NCI-H460 (cell line): Measurements from ENCODE around the gene TACC3. TPM values are rescaled to one million over a fixed set of nuclear protein-coding genes. Genes with fewer than 3 reads are reported as not detected.

Experiments
- DNase-seq: peaks from one replicate; pipeline ENCODE4 v3.0.0-alpha.2; 2016; ENCODE audit warnings: low read depth; ENCODE audit errors: extremely low read depth
- total RNA-seq: library from RNA; depleted of rRNA; stranded (reverse); fragments of >200 nt; shearing (Covaris generic); gene quantifications from 2 replicates; pipeline ENCODE4 v1.2.3, GENCODE V29; 2014

The TACC3 gene
- total RNA-seq, 1 experiment from 2014 or later, result 24.7 TPM

DNA sequence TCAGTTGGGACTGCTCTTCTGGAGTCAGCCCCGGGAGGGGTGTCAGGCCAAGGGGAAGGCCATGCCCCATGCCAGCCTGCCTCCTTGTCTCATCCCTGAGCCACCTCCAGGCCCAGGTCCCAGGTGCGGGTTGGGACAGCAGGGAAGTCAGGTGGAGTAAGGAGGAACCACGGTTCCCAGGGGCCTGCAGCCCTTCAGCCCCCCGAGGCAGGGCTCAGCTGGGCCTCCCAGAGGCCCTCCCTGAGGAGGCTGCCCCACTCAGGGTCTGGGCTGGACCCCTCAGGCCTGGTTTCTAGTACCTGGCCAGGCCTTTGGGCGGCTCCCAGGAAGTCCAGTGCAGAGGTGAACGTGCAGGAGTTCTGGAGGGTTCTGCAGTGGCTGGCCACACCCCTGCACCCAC, 48.4 kb downstream of the TACC3 start:
- DNase-seq, result no peak

DNA sequence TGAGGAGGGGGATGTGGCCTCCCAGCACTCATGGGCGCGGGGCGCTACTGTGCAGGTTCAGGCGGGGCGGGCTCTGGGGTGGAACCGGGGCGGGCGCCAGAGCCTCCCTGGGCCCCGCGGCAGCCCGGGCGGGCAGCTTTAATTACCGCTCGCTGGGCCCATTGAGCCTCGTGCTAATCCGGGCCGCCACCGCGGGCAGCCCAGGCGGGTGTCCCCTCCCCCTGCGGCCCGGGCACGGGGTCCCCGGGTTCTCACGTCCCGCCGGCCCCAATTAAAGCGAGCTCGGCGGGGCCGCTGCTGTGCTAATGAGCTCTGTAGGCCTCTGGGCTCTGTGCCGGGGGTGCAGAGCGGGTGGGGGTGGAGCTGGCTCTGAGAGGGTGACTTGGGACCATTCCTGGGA, 48.9 kb downstream of the TACC3 start:
- DNase-seq, result no peak

DNA sequence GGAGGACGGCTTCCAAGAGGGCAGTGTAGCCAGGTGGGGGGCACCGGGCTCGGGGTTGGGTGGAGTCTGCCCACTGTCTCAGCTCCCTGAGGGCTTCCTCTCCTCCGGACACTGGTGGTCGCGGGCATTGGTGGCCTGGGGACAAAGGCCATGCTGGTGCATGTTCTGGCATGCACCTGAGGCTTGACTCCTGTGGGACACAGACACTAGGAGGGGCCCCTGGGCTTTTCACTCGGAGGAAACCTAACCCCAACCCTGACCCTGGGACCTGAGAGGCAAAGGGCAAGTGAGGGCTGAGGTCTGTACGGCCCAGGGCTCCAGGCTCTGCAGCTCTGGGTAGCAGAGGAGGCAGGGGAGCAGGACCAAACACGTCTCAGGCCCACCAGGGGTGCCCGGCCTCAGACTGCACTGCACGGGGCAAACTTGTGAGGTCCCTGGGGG, 49.5 kb downstream of the TACC3 start:
- no peak for DNase-seq

DNA sequence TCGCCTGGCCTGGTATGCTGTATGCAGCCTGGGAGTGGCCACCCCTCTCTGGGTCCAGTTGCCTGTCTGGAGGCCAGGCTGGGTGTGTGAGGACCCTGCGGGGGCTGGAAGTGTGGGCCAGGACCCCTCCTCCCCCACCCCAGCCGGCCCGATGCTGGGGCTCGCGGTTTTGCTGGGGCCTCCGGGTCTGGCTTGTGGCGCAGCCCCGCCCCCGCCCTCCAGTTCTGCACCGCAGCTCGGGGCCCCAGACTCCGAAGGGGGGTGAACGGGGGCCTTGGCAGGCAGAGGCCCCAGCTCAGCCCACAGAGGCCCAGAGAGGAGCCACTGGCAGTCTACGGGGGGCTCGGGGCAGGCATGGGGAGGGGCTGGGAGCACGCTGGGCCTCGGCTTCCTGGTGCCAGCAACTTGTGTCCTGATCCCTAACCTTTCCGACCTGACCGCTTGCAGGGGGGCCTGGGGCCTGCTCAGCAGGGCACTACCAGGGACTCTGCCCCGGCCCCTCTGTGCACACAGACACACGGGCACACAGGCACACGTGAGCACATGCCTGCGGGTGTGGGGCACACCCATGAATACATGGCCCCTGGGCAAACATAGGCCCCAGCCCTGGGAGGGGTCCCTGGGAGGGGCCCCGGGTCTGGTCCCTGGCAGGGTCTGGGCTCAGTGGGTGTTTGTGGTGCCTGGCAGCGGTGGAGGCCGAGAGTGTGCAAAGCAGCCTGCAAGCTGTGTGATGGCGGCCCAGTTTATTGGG, 50.4 kb downstream of the TACC3 start:
- DNase-seq, result no peak

DNA sequence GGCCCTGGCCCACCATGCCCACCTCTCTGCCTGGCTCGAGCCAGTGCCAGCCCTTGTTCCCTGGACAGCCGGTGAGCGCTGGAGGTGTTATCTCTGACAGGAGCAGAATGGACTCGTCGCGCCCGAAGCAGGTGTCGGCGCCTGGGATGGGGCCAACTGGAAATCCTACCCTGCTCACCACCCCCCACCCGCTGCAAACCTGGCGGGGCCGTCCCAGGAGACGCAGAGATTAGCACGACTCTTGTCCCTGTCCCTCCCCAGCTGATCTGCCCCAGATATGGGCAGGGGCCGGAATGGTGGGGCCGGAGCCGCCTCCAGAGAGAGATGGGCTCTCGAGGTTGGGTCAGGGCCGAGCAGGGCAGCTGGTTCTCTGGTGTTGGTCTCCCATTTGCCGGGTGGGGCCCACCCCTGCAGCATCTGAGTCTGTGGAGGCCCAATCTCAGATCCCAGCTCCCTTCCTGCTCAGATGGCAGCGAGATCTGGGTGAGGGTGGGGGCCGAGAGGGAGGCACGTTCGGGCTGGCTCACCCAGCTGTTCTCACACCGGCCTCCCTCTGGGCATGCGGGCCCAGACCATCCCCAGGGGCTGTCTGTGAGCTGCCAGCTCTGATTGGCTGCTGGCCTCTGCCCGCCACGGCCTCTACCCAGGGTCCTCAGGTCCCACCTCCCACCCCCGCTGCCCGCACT, 51.7 kb downstream of the TACC3 start:
- no peak for DNase-seq

DNA sequence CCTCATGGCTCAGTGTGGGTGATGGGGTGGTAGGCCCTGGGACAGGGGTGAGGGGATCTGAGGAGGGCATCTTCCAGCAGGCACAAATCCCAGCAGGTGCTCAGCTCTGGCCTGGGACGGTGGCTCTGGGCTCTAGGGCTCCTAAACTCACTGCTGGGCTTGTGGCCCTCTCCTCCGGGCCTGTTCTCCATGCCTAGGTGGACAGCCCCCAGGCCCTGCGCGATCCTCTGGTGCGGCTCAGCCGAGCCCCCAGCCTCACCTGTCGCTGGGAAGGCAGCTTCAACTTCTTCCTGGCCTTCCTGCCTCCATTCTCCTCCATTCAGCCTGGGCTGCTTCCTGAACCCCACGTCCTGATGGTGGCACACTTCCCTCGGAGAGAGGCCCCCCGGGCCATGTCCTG, 52.4 kb downstream of the TACC3 start:
- no peak for DNase-seq

DNA sequence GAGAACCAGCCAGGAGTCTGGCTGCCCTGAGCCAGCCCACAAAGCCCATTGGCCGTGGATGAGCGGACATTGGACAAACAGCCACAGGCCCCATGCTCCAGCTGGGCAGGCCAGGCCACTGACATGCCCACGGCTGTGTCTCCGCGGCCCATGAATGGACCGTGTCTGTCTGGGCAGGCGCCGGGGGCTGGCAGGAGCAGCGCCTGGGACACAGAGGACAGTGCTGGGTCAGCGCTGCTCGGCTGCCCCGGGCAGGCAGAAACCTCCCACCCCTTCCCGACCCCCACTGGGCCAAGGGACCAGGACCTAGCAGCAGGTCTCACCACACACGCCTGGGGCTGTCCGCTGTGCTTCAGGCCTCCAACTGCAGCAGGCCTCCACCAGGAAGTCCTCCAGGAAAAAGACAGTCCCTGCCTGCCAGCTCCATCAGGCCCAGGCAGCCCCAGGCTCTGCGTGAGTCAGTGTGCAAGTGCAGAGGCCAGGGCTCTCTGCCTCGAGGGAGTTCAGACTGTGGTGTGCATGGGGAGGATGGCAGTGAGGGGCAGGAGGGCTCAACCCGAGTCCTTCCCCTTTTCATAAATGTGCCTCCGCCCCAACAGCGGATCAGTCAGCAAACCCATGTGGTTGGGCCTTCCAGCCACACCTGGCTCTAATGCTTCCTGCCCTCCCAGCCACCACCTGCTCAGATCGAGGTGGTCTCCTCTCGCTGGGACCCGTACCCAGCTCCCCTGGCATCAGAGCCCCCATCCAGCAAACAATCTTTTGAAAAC, 54.6 kb downstream of the TACC3 start:
- no peak for DNase-seq

DNA sequence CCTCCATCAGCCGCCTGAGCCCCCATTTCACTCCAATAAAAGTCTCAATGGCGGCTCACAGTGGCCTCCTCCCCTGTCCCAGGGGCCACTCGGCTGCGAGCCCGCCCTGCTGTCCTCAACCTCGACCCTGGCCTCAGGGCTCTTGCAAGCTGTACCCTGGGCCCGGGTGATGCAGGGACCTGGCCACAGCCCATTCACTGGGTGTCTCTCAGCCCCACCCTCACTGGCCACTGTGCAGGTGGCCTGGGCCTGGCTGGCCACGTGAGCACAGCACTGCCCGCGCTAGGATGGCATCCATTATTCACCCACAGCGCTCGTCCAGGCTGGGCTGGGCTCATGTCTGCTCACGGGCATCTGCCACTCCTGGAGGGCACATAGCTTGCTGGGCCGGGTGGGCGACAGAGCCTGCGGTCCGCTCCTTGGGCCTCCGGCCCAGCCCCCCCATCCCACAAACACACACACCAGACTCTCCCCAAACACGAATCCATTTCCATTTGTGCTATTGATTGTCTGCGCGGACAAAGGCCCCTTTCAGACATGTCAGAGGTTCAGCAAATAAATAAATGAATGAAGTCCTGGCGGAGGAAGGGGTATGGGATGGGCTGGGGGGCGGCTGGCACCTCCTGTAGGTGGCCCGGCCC, 55.3 kb downstream of the TACC3 start:
- no peak for DNase-seq

DNA sequence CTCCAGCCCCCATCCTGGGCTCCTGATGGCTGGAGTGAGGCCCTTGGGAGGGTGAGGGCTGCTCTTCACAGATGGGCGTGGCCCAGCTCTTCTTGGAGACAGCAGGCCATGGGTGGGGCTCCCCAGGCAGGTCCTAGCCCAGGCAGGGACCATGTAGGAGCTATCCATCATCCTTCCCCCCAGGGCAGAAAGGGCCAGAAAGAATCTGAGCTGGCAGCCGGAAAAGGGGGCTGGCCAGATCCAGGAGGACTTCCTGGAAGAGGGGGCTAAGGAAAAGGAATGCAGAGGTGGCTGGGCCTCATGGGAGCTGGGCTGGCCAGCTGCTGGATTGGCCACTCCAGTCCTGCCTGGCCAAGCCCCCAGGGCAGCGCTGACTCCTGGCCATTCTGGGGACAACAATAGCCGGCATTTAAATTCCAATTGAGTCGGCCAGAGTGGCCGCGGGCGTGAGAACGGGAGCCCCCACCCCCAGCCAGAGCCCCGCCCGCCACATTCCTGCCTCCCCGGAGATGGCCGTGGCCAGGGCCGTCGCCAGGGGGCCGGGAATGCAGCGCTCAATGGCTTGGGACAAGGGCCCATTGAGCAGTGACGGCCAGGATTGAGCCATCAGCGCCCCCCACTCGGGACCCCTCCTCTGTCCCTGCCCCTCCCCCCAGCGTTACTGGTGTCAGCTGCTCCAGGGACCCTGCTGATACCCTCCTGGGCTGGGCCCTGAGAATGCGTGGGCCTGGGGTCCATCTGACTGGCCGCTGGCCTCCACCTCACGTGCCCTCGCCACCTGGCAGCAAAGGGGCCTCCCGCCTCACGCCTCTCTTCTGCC, 56.7 kb downstream of the TACC3 start:
- no peak for DNase-seq

DNA sequence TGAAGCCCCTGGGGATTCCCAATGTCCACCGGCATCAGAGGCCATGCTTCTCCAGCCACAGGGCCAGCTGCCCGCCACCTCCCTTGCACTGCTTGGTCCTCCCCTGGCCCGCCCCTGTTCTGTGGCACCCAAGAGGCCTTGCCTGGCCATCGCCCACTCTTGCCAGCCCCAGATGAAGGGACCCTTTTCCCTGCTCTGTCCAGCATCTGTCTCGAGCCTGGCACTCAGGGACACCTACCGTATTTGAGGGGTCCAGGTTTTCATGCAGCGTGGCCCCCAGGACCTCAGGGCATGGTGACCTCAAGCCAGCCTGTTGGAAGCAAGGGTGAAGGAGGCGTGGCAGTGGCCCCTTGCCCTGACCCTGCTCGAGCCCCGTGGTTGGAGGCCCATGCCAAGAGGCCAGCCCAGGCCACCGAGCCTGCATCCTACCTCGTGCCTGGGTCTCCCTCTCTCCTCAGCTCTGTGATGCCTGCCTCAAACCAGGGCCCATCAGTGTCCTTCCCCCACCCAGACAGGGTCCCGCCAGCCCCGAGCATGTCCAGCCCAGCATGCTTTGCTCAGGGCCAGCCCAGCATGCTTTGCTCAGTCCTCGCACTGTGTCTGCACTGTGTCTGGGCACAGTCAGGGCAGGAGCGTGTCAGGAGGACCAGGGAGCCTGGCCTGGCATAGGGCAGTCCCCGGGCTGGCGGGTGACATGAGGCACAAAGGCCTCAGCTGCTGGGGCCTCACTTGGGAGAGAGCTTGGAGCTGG, 57.5 kb downstream of the TACC3 start:
- no peak for DNase-seq

DNA sequence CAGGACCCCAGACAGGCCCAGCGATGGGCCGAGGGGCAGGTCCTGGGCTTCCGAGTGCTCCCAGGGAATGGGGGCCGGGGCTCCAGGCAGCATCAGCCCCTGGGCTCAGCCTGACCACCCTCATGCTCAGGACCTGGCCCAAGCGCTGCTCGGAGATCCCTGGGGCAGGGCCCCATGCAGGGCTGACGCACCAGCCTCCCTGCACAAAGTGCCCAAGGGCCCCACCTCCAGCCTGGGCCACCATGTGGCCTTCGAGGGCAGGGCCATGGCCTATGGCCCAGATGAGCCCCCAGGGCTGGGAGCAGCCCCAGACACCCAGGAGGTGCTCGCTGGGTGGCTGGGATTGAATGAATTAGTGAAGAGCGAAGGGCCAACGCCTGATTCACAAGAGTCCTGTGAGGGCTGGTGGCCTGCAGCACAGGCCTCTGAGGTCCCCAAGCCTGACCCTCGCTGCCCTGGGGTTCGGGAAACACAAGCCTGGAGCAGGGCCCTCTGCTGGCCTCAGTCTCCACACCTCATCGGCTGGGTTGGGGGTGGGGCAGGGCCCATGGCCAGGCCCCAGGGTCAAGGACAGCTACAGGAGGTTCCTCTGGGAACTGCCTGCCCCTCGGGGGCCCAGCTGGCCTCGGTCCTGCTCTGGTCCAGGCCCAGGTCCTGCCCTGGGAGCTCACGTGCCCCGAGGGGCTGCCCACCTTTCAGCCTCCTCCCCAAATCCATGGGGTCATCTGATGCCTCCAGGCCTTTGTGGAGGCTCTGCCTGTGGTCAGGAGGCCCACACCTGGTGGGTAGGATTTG, 58.5 kb downstream of the TACC3 start:
- no peak for DNase-seq

DNA sequence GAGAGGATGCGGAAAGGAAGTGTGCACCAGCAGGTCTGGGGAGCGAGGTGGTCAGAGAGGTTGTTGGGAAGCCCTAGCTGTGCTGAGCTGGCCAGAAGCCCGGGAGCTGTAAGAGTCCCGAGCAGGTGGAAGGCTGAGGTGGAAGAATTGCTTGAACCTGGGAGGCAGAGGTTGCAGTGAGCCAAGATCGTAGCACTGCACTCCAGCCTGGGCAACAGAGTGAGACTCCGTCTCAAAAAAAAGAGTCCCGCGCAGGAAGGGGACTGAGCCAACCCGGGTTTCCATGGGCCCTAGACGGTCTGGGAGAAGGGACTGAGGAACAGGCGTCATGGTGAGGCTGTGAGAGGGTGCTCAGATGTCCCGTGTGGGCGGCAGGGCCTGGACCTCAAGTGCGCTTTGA, 59.1 kb downstream of the TACC3 start:
- DNase-seq, result no peak

DNA sequence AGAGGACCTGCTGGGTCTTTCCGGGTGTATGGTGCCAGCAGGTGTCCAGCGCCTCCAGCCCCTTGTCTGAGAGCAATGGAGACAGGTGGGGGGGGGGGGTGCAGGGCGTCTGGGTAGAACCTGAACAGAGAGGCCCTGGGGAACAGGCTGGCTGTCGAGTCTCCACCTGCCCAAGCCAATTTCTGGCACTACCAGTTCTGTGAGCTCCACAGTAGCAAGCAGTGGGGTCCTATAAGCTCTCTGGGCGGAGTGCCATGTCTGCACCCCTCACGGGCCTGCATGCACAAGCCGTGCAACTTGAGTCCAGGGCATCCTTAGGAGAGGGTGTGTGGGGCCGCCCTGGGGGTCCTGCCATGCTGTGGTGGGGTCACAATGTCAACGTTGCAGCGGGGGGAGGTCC, 61.7 kb downstream of the TACC3 start:
- DNase-seq, result no peak

DNA sequence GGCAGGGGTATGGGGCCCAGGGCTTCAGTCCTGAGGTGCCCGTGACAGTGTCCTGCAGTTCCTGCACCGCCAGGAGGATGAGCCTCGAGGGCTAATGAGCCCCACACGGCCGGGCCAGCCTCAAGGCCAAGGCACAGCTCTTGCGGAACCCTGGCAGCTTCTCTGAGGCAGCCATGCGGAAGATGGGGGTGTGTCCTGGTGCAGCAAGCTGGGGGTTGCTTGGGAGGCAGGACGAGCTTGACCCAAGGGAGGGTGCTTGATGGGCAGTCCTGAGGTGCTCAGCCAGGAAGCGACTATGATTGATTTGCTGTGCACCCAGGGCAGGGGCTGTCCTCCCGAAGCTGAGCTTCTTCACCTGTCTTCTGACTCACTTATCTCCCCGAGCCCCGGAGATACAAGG, 62.6 kb downstream of the TACC3 start:
- no peak for DNase-seq

DNA sequence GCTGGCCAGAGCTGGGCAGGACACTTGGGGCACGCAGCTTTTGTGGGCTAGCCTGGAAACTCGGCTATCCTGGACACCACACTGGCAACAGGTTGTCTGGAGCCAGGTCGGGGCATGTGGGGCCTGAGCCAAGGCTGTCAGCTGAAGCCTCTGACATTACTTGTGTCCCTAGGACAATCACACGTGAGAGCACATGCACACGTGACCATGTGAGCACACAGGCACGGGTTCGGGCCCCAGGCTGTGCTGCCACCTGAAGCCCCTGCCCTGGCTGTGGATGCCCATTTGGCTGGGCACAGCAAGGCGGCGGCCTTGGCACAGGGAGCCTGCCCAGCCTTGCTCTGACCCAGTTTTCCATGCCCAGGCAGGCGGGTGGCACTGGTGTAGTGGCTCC, 63.1 kb downstream of the TACC3 start:
- no peak for DNase-seq

DNA sequence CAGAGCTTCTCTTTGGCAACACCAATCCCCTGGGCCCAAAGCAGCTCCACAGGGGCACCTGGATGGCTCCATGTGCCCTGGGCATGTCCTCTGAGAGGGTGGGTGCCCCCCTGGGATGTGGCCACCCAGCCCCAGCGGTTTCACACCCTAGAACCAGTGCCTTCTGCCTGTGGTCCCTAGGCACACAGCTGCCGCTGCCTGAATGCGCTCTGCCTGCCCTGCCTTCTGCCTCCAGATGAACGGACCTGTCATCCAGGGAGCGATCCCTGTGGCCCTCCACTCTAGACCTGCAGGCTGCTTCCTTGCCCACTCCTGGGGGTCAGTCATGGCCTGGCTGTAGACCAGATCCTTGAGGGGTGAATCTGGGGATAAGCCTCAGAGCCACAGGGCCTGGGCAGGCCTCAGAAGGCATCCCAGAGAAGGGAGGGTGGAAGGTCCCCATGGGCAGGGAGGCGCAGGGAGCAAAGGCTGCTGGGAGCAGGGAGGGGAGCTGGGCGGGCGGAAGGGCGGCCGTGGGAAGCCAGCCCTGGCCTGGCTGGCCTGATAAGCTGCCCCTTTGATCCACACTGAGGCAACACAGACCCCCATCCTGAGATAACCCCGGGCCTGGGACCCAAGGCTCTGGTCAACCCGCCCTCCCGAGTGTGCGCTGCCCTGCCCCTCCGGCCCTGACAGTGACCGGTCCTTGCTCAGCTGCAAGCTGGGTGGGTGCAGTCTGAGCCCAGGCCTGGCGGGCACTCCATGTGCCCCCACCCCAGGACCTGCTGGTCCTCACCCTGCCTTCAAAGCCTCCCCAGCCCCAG, 63.7 kb downstream of the TACC3 start:
- no peak for DNase-seq

DNA sequence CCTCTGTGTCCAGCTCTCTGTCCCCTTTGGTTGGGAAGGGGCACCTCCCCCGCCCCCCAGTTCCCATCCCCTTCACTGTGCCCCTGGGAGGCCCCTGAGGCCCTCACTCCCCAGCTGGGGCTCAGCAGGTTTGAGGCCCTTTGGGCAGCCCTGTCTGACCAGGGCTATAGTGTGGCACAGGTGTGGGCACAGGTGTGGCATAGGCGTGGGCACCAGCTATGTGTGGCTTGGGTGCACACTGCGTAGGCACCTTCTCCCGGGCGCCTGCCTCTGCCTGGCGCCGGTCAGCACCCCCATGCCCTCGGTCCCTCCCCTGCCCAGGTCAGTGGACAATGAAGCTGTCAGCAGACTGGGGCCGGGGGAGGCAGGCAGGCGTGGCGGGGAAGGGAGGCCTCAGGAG, 64.3 kb downstream of the TACC3 start:
- DNase-seq, result no peak
